ENCODE data around the gene FNDC4.

DNA sequence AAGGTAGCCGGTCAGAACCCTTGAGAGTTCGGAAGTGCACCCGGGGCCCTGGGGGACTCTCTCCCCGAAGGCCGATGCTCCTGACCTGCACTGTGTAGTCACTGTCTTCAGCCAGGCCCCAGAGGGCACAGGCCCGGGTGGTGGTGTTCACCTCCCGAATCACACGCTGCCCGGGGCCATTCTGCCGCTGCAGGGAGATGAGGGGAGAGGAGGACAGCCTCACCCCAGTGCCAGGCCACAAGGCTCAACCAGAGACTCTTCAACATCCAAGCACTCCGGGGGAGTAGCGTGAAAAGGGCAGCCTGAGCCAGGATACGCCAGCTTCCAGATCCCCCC is 1.1 kb downstream of the FNDC4 start:
- TF ChIP-seq CTCF (IDR thresholded peaks at IDR 0.05; ENCODE audit: insufficient read depth, low read depth, low read length) (no peak), EZH2 (IDR thresholded peaks at IDR 0.05; ENCODE audit: insufficient read depth, low read length) (no peak)

All from astrocyte (in vitro differentiated cells and primary cell).